Endodermal cell (in vitro differentiated cells): ENCODE data around the gene PDK2. TPM values are rescaled to one million over a fixed set of nuclear protein-coding genes. Genes with fewer than 3 reads are reported as not detected.
A peak's percentile ranks its signal among the peaks of the same experiment; 100 is the strongest.

Experiments used
- DNase-seq: peaks from one replicate; pipeline ENCODE4 v3.0.0-alpha.2; 2017
- H3K27ac ChIP-seq: 2 replicates; pipeline ENCODE4 v1.5.1; 2013; ENCODE audit warnings: mild to moderate bottlenecking, low read depth, low read length, moderate library complexity
- H3K27me3 ChIP-seq: 2 replicates; pipeline ENCODE4 v1.6.1; 2013; ENCODE audit warnings: mild to moderate bottlenecking, low read length, moderate library complexity; ENCODE audit not compliant: insufficient read depth, control insufficient read depth, poor library complexity, severe bottlenecking
- H3K36me3 ChIP-seq: 2 replicates; pipeline ENCODE4 v1.7.0; 2013; ENCODE audit warnings: mild to moderate bottlenecking, low read length, moderate library complexity; ENCODE audit not compliant: control insufficient read depth, insufficient read depth
- H3K4me1 ChIP-seq: one replicate; pipeline ENCODE4 v1.7.0; 2013; ENCODE audit warnings: low read length; ENCODE audit not compliant: control insufficient read depth, insufficient read depth
- H3K4me3 ChIP-seq: 2 replicates; pipeline ENCODE4 v1.5.1; 2013; ENCODE audit warnings: mild to moderate bottlenecking, low read length, moderate library complexity
- H3K9ac ChIP-seq: 2 replicates; pipeline ENCODE4 v1.6.1; 2013; ENCODE audit warnings: mild to moderate bottlenecking, low read length, moderate library complexity; ENCODE audit not compliant: poor library complexity, severe bottlenecking; ENCODE audit errors: extremely low read depth
- H3K9me3 ChIP-seq: 2 replicates; pipeline ENCODE4 v1.6.1; 2013; ENCODE audit warnings: mild to moderate bottlenecking, low read length, moderate library complexity; ENCODE audit not compliant: control insufficient read depth
- H3K27ac Mint-ChIP-seq: 2 replicates; pipeline ENCODE4 v1.8.0; 2020; ENCODE audit warnings: mixed read lengths
- H3K27me3 Mint-ChIP-seq: 2 replicates; pipeline ENCODE4 v1.8.0; 2021; ENCODE audit warnings: mild to moderate bottlenecking, mixed read lengths; ENCODE audit not compliant: insufficient read depth
- H3K36me3 Mint-ChIP-seq: 2 replicates; pipeline ENCODE4 v1.8.0; 2020; ENCODE audit warnings: low read depth, mixed read lengths
- H3K4me1 Mint-ChIP-seq: 2 replicates; pipeline ENCODE4 v1.8.0; 2020; ENCODE audit warnings: mixed read lengths
- H3K4me3 Mint-ChIP-seq: 2 replicates; pipeline ENCODE4 v1.8.0; 2020; ENCODE audit warnings: mild to moderate bottlenecking, moderate library complexity, mixed read lengths
- H3K9me3 Mint-ChIP-seq: 2 replicates; pipeline ENCODE4 v1.8.0; 2020; ENCODE audit warnings: mild to moderate bottlenecking, mixed read lengths
- WGBS, 2 experiments: methylation state at CpG; one replicate each; pipeline versions ENCODE4 v1.1.5 to v1.1.7; 2013; ENCODE audit warnings: missing lambda C conversion rate in 2 of 2, mixed read lengths in 1 of 2; ENCODE audit not compliant: insufficient coverage in 1 of 2, insufficient read length in 1 of 2; 5-methylcytosine and 5-hydroxymethylcytosine counted together
- total RNA-seq, 2 donors: library from RNA; stranded (reverse); fragmentation: NEBNext Ultra II Directional in 1 of 2; extraction: Animal tissue kit (Norgen Biotek cat#: 25700) in 1 of 2; gene quantifications; 2 replicates in 1 of 2; 3 replicates in 1 of 2; pipeline ENCODE4 v1.2.1, GENCODE V29; 2021
- TF ChIP-seq, protein P1 (sequence below): fragments of 200-600 bp; sonication (generic); conservative IDR thresholded peaks from 2 replicates; pipeline ENCODE4 v1.5.0; 2021; ENCODE audit warnings: antibody characterized with exemption, mild to moderate bottlenecking

Gene PDK2
- total RNA-seq, 2 donors from 2014 or later = 23.0 to 24.2 TPM

GRCh38 chr17:50047083-50047482, 48.1 kb upstream of the PDK2 start:
- H3K27ac Mint-ChIP-seq = peak overlapping the region; percentile 24
- no peaks in the 10 kb centered on the region for H3K36me3 Mint-ChIP-seq
- no peak overlapping the region for H3K4me3 Mint-ChIP-seq
- no peak overlapping the region for H3K27ac ChIP-seq
- TF ChIP-seq, protein P1, sequence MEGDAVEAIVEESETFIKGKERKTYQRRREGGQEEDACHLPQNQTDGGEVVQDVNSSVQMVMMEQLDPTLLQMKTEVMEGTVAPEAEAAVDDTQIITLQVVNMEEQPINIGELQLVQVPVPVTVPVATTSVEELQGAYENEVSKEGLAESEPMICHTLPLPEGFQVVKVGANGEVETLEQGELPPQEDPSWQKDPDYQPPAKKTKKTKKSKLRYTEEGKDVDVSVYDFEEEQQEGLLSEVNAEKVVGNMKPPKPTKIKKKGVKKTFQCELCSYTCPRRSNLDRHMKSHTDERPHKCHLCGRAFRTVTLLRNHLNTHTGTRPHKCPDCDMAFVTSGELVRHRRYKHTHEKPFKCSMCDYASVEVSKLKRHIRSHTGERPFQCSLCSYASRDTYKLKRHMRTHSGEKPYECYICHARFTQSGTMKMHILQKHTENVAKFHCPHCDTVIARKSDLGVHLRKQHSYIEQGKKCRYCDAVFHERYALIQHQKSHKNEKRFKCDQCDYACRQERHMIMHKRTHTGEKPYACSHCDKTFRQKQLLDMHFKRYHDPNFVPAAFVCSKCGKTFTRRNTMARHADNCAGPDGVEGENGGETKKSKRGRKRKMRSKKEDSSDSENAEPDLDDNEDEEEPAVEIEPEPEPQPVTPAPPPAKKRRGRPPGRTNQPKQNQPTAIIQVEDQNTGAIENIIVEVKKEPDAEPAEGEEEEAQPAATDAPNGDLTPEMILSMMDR = no peak
- WGBS, 2 experiments = 91% methylated on average over 5 to 6 of the region's 6 CpGs
- H3K36me3 ChIP-seq = no peaks in the 10 kb centered on the region
- H3K9ac ChIP-seq = no peak overlapping the region
- no peaks in the 10 kb centered on the region for H3K9me3 Mint-ChIP-seq
- H3K27me3 ChIP-seq = no peaks in the 10 kb centered on the region
- H3K4me3 ChIP-seq = no peak overlapping the region
- H3K4me1 ChIP-seq = no peaks in the 10 kb centered on the region
- H3K9me3 ChIP-seq = no peaks in the 10 kb centered on the region
- DNase-seq = peak; percentile 37
- H3K27me3 Mint-ChIP-seq = peaks cover 11% of the 10 kb centered on the region
- peaks cover 22% of the 10 kb centered on the region for H3K4me1 Mint-ChIP-seq

- H3K27ac ChIP-seq = no peak overlapping the region
Measured at GRCh38 chr17:50047488-50048126, 47.5 kb upstream of the PDK2 start.

GRCh38 chr17:50048146-50048720, 46.9 kb upstream of the PDK2 start:
- H3K9me3 Mint-ChIP-seq = no peaks in the 10 kb centered on the region
- H3K27me3 Mint-ChIP-seq = peaks cover 11% of the 10 kb centered on the region
- Histone ChIP-seq H3K27me3 (no peaks in the 10 kb centered on the region), H3K36me3 (no peaks in the 10 kb centered on the region), H3K9ac (no peak overlapping the region), H3K9me3 (no peaks in the 10 kb centered on the region), H3K4me1 (peaks cover 9% of the 10 kb centered on the region), H3K4me3 (no peak overlapping the region), H3K27ac (no peak overlapping the region)
- no peak overlapping the region for H3K4me3 Mint-ChIP-seq
- no peak overlapping the region for H3K27ac Mint-ChIP-seq
- peak; percentile 42 for DNase-seq
- peaks cover 34% of the 10 kb centered on the region for H3K4me1 Mint-ChIP-seq
- no peaks in the 10 kb centered on the region for H3K36me3 Mint-ChIP-seq
- 87 to 88% methylated on average over 11 to 17 of the region's 17 CpGs for WGBS, 2 experiments
- TF ChIP-seq, protein P1 = no peak

More at GRCh38 chr17:50047488-50048126, 47.5 kb upstream of the PDK2 start:
- peak; percentile 64 for DNase-seq
- Mint-ChIP-seq H3K4me3 (no peak overlapping the region), H3K9me3 (no peaks in the 10 kb centered on the region), H3K27me3 (peaks cover 11% of the 10 kb centered on the region), H3K4me1 (peaks cover 28% of the 10 kb centered on the region), H3K27ac (peak overlapping the region; percentile 24), H3K36me3 (no peaks in the 10 kb centered on the region)
- H3K9me3 ChIP-seq = no peaks in the 10 kb centered on the region
- H3K9ac ChIP-seq = no peak overlapping the region
- H3K4me3 ChIP-seq = no peak overlapping the region
- H3K36me3 ChIP-seq = no peaks in the 10 kb centered on the region
- TF ChIP-seq, protein P1 = no peak
- H3K4me1 ChIP-seq = peaks cover 4% of the 10 kb centered on the region
- WGBS, 2 experiments = 71 to 73% methylated on average over 7 to 9 of the region's 9 CpGs
- no peaks in the 10 kb centered on the region for H3K27me3 ChIP-seq
